Stimulated activated effector memory CD8-positive, alpha-beta T cell treated with anti-CD3 and anti-CD28 coated beads, Interleukin-12 subunit alpha, Interleukin-12 subunit beta, amount 100 ng/mL, for 72 hours (primary cell): Measurements from ENCODE around the gene YWHAE.

ENCODE experiments used
- ATAC-seq: fragments of 150-1000 bp; cut with Tn5 transposase; 2 replicates; pipeline ENCODE4 v1.10.0; 2021
- DNase-seq, 2 donors: peaks; one replicate each; pipeline ENCODE4 v3.0.0; 2021 to 2022; ENCODE audit warnings: low spot score in 2 of 2
- H3K27ac Mint-ChIP-seq: one replicate; pipeline ENCODE4 v1.8.0; 2022; ENCODE audit warnings: mild to moderate bottlenecking, mixed read lengths
- H3K36me3 Mint-ChIP-seq: one replicate; pipeline ENCODE4 v1.8.0; 2022; ENCODE audit warnings: mild to moderate bottlenecking, mixed read lengths
- H3K4me1 Mint-ChIP-seq: one replicate; pipeline ENCODE4 v1.8.0; 2022; ENCODE audit warnings: mixed read lengths
- H3K4me3 Mint-ChIP-seq: one replicate; pipeline ENCODE4 v1.8.0; 2022; ENCODE audit warnings: mild to moderate bottlenecking, mixed read lengths
- H3K9me3 Mint-ChIP-seq: one replicate; pipeline ENCODE4 v1.8.0; 2022; ENCODE audit warnings: mixed read lengths

YWHAE gene

GRCh38 chr17:1304962-1305563, 95.0 kb downstream of the YWHAE start:
- no peak overlapping the region for H3K4me3 Mint-ChIP-seq
- H3K27ac Mint-ChIP-seq: no peak overlapping the region
- ATAC-seq (no peak), DNase-seq (no peak)
- peaks cover 3% of the 10 kb centered on the region for H3K4me1 Mint-ChIP-seq
- H3K36me3 Mint-ChIP-seq: no peaks in the 10 kb centered on the region
- no peaks in the 10 kb centered on the region for H3K9me3 Mint-ChIP-seq

GRCh38 chr17:1304522-1304921, 95.5 kb downstream of the YWHAE start:
- Mint-ChIP-seq H3K27ac (no peak overlapping the region), H3K9me3 (no peaks in the 10 kb centered on the region), H3K4me3 (no peak overlapping the region), H3K4me1 (peaks cover 8% of the 10 kb centered on the region), H3K36me3 (no peaks in the 10 kb centered on the region)
- no peak for ATAC-seq
- DNase-seq: no peak

- DNase-seq (no peak), ATAC-seq (no peak)
- Mint-ChIP-seq H3K27ac (no peak overlapping the region), H3K9me3 (no peaks in the 10 kb centered on the region), H3K4me3 (no peak overlapping the region), H3K36me3 (no peaks in the 10 kb centered on the region), H3K4me1 (peaks cover 23% of the 10 kb centered on the region)
These were observed 97.3 kb downstream of the YWHAE start for GRCh38 chr17:1302761-1303160.

GRCh38 chr17:1301546-1301945, 98.5 kb downstream of the YWHAE start:
- ATAC-seq (no peak), DNase-seq (no peak)
- Mint-ChIP-seq H3K4me3 (no peak overlapping the region), H3K36me3 (no peaks in the 10 kb centered on the region), H3K27ac (no peak overlapping the region), H3K4me1 (peaks cover 24% of the 10 kb centered on the region), H3K9me3 (no peaks in the 10 kb centered on the region)

GRCh38 chr17:1300371-1300905, 99.6 kb downstream of the YWHAE start:
- peaks cover 30% of the 10 kb centered on the region for H3K4me1 Mint-ChIP-seq
- H3K4me3 Mint-ChIP-seq: no peak overlapping the region

GRCh38 chr17:1299552-1300370, 100.3 kb downstream of the YWHAE start:
- H3K27ac Mint-ChIP-seq: no peak overlapping the region
- no peak overlapping the region for H3K4me3 Mint-ChIP-seq
- H3K36me3 Mint-ChIP-seq: no peaks in the 10 kb centered on the region
- DNase-seq (no peak), ATAC-seq (no peak)
- H3K4me1 Mint-ChIP-seq: peaks cover 36% of the 10 kb centered on the region
- H3K9me3 Mint-ChIP-seq: no peaks in the 10 kb centered on the region

More at GRCh38 chr17:1300371-1300905, 99.6 kb downstream of the YWHAE start:
- DNase-seq: no peak
- Mint-ChIP-seq H3K27ac (no peak overlapping the region), H3K36me3 (no peaks in the 10 kb centered on the region), H3K9me3 (no peaks in the 10 kb centered on the region)
- ATAC-seq: no peak

GRCh38 chr17:1298606-1299005, 101.4 kb downstream of the YWHAE start:
- peaks cover 10% of the 10 kb centered on the region for H3K36me3 Mint-ChIP-seq
- peaks cover 48% of the 10 kb centered on the region for H3K4me1 Mint-ChIP-seq
- no peak for DNase-seq
- H3K4me3 Mint-ChIP-seq: peak overlapping the region; percentile 19
- H3K9me3 Mint-ChIP-seq: no peaks in the 10 kb centered on the region
- no peak overlapping the region for H3K27ac Mint-ChIP-seq
- ATAC-seq: peak; percentile 39
